Fibroblast of the aortic adventitia (primary cell): ENCODE measurements around the gene TAP1. TPM values are rescaled to one million over a fixed set of nuclear protein-coding genes. Genes with fewer than 3 reads are reported as not detected.

Experiments
- DNase-seq: peaks from one replicate; pipeline ENCODE4 v3.0.0-alpha.2; 2010; ENCODE audit warnings: low read depth
- H3K4me3 ChIP-seq: 2 replicates; pipeline ENCODE4 v1.5.1; 2011; ENCODE audit warnings: low read depth, mild to moderate bottlenecking, control low read depth, low read length, moderate library complexity
- CTCF ChIP-seq: IDR thresholded peaks from 2 replicates; pipeline ENCODE4 v1.5.1; 2011; ENCODE audit warnings: mild to moderate bottlenecking, low read length, control low read depth, inconsistent platforms; ENCODE audit not compliant: insufficient read depth
- total RNA-seq: library from RNA; depleted of rRNA; stranded (reverse); fragments of >200 nt; gene quantifications from 2 replicates; pipeline ENCODE4 v1.2.3, GENCODE V29; 2012; ENCODE audit warnings: low replicate concordance

The TAP1 gene
- total RNA-seq, 1 donor = 25.2 TPM

GRCh38 chr6:32838114-32838958 is 15.2 kb downstream of the TAP1 start, which contains the start of gene TAP2:
Gene TAP2, minus strand, starts transcription at chr6:32838739. Its CDS starts 506 bp downstream, at chr6:32838233.
- peak; percentile 90 for DNase-seq
- peak; percentile 92 for TF ChIP-seq CTCF

GRCh38 chr6:32837651-32838113 is 15.8 kb downstream of the TAP1 start:
- no peak for DNase-seq
- TF ChIP-seq CTCF = no peak

More at GRCh38 chr6:32838114-32838958, 15.2 kb downstream of the TAP1 start, which contains the start of gene TAP2:
- H3K4me3 ChIP-seq = peak within 1 kb of the TSS; percentile 90

GRCh38 chr6:32836873-32837272 is 16.6 kb downstream of the TAP1 start:
- H3K4me3 ChIP-seq = no peak overlapping the region
- TF ChIP-seq CTCF = no peak

More at GRCh38 chr6:32837651-32838113, 15.8 kb downstream of the TAP1 start:
- peak overlapping the region; percentile 90 for H3K4me3 ChIP-seq

GRCh38 chr6:32835167-32835893 is 18.2 kb downstream of the TAP1 start:
- no peak for DNase-seq
- H3K4me3 ChIP-seq = no peak overlapping the region
- TF ChIP-seq CTCF = no peak

More at GRCh38 chr6:32836873-32837272, 16.6 kb downstream of the TAP1 start:
- DNase-seq = no peak

GRCh38 chr6:32833664-32834063 is 19.8 kb downstream of the TAP1 start:
- no peak overlapping the region for H3K4me3 ChIP-seq
- TF ChIP-seq CTCF = no peak
- DNase-seq = no peak

GRCh38 chr6:32832535-32832934 is 21.0 kb downstream of the TAP1 start:
- H3K4me3 ChIP-seq = no peak overlapping the region
- no peak for DNase-seq
- TF ChIP-seq CTCF = no peak
